ENCODE results near the gene NOCT. TPM values are rescaled to one million over a fixed set of nuclear protein-coding genes. Genes with fewer than 3 reads are reported as not detected.

The NOCT gene
- total RNA-seq, 1 donor from 2014 or later = 14.1 TPM

GRCh38 chr4:139084804-139085093 is 69.2 kb downstream of the NOCT start:
- Mint-ChIP-seq H3K4me1 (peaks cover 24% of the 10 kb centered on the region), H3K27me3 (ENCODE audit: low read depth) (no peaks in the 10 kb centered on the region), H3K27ac (ENCODE audit: unreplicated experiment) (peak overlapping the region; percentile 75), H3K4me3 (peak overlapping the region; percentile 87), H3K9me3 (no peaks in the 10 kb centered on the region), H3K36me3 (ENCODE audit: low read depth) (no peaks in the 10 kb centered on the region)
- TF ChIP-seq CTCF (conservative IDR thresholded peaks at IDR 0.05) = no peak
- no peak for DNase-seq (ENCODE audit: low read depth, low spot score)

GRCh38 chr4:139085141-139085540 is 69.6 kb downstream of the NOCT start:
- Mint-ChIP-seq H3K4me1 (peaks cover 24% of the 10 kb centered on the region), H3K36me3 (ENCODE audit: low read depth) (no peaks in the 10 kb centered on the region), H3K4me3 (peak overlapping the region; percentile 87), H3K27ac (ENCODE audit: unreplicated experiment) (no peak overlapping the region), H3K27me3 (ENCODE audit: low read depth) (no peaks in the 10 kb centered on the region), H3K9me3 (no peaks in the 10 kb centered on the region)
- DNase-seq (ENCODE audit: low read depth, low spot score) = no peak
- peak; percentile 55 for TF ChIP-seq CTCF (conservative IDR thresholded peaks at IDR 0.05)

DNA sequence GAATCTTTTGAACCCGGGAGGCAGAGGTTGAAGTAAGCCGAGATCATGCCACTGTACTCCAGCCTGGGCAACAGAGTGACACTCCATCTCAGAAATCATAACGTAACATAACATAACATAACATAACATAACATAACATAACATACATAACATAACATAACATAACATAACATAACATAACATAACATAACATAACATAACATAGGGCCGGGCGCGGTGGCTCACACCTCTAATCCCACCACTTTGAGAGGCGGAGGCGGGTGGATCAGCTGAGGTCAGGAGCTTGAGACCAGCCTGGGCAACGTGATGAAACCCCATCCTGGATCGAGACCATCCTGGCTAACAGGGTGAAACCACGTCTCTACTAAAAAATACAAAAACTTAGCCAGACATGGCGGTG is 76.7 kb downstream of the NOCT start:
- no peak for TF ChIP-seq CTCF (conservative IDR thresholded peaks at IDR 0.05)
- H3K4me3 Mint-ChIP-seq = no peak overlapping the region
- H3K27ac Mint-ChIP-seq (ENCODE audit: unreplicated experiment) = no peak overlapping the region
- H3K36me3 Mint-ChIP-seq (ENCODE audit: low read depth) = no peaks in the 10 kb centered on the region
- no peaks in the 10 kb centered on the region for H3K9me3 Mint-ChIP-seq
- no peaks in the 10 kb centered on the region for H3K4me1 Mint-ChIP-seq
- no peaks in the 10 kb centered on the region for H3K27me3 Mint-ChIP-seq (ENCODE audit: low read depth)
- DNase-seq (ENCODE audit: low read depth, low spot score) = no peak

Other genes with a start within 250 kb of the NOCT start
- 37.8 and 39.4 TPM in 2 replicates for gene ELF2, start 161.4 kb downstream of the NOCT start, total RNA-seq

Data from neural crest cell (in vitro differentiated cells).